H9 (cell line): ENCODE results near the gene MSTO1. TPM values are rescaled to one million over a fixed set of nuclear protein-coding genes. Genes with fewer than 3 reads are reported as not detected.

Experiments used
- DNase-seq: peaks from one replicate; pipeline ENCODE4 v3.0.0-alpha.2; 2017
- H2AFZ ChIP-seq: one replicate; pipeline ENCODE4 v1.6.1; 2013; ENCODE audit warnings: mild to moderate bottlenecking, low read length, control low read depth, moderate library complexity
- H2AK5ac ChIP-seq: 2 replicates; pipeline ENCODE4 v1.6.1; 2013; ENCODE audit warnings: low read length, control low read depth, mixed read lengths; ENCODE audit not compliant: insufficient read length
- H2BK120ac ChIP-seq: one replicate; pipeline ENCODE4 v1.6.1; 2013; ENCODE audit warnings: low read depth, mild to moderate bottlenecking, low read length, control low read depth, inconsistent platforms; ENCODE audit not compliant: poor library complexity, severe bottlenecking
- H2BK12ac ChIP-seq: 2 replicates; pipeline ENCODE4 v1.6.1; 2013; ENCODE audit warnings: low read length, control low read depth, mixed read lengths, low read depth; ENCODE audit not compliant: insufficient read length
- H2BK15ac ChIP-seq: 2 replicates; pipeline ENCODE4 v1.6.1; 2013; ENCODE audit warnings: low read depth, low read length, control low read depth
- H2BK20ac ChIP-seq: one replicate; pipeline ENCODE4 v1.6.1; 2013; ENCODE audit warnings: low read depth, mild to moderate bottlenecking, low read length, control low read depth, inconsistent platforms; ENCODE audit not compliant: poor library complexity, severe bottlenecking
- H2BK5ac ChIP-seq: 2 replicates; pipeline ENCODE4 v1.6.1; 2013; ENCODE audit warnings: low read length, control low read depth, mixed read lengths; ENCODE audit not compliant: insufficient read length
- H3K14ac ChIP-seq: 2 replicates; pipeline ENCODE4 v1.6.1; 2013; ENCODE audit warnings: low read length, control low read depth; ENCODE audit not compliant: insufficient read depth
- H3K18ac ChIP-seq: 2 replicates; pipeline ENCODE4 v1.6.1; 2013; ENCODE audit warnings: low read depth, mild to moderate bottlenecking, mixed read lengths, low read length, control low read depth; ENCODE audit not compliant: insufficient read length
- H3K23ac ChIP-seq: 2 replicates; pipeline ENCODE4 v1.6.1; 2013; ENCODE audit warnings: low read length, control low read depth, mixed read lengths, low read depth; ENCODE audit not compliant: insufficient read length
- H3K23me2 ChIP-seq: 2 replicates; pipeline ENCODE4 v1.6.1; 2013; ENCODE audit warnings: low read depth, mild to moderate bottlenecking, mixed read lengths, low read length, control low read depth; ENCODE audit not compliant: insufficient read length, poor library complexity, severe bottlenecking
- H3K27ac ChIP-seq: 2 replicates; pipeline ENCODE4 v1.5.1; 2013; ENCODE audit warnings: low read length, control low read depth, mixed read lengths, low read depth; ENCODE audit not compliant: insufficient read length
- H3K27me3 ChIP-seq: 2 replicates; pipeline ENCODE4 v1.6.1; 2013; ENCODE audit warnings: low read length, control low read depth, inconsistent platforms; ENCODE audit not compliant: insufficient read depth
- H3K4ac ChIP-seq: 2 replicates; pipeline ENCODE4 v1.6.1; 2013; ENCODE audit warnings: low read depth, mild to moderate bottlenecking, control low read depth, inconsistent platforms, low read length, moderate library complexity
- H3K4me1 ChIP-seq: 2 replicates; pipeline ENCODE4 v1.6.1; 2013; ENCODE audit warnings: low read length, control low read depth, inconsistent platforms; ENCODE audit not compliant: insufficient read depth
- H3K4me2 ChIP-seq: 2 replicates; pipeline ENCODE4 v1.6.1; 2013; ENCODE audit warnings: low read length, control low read depth, mixed read lengths; ENCODE audit not compliant: insufficient read length, insufficient read depth
- H3K56ac ChIP-seq: 2 replicates; pipeline ENCODE4 v1.6.1; 2013; ENCODE audit warnings: low read depth, mild to moderate bottlenecking, mixed read lengths, low read length, control low read depth; ENCODE audit not compliant: insufficient read length
- H3K79me1 ChIP-seq: 2 replicates; pipeline ENCODE4 v1.6.1; 2013; ENCODE audit warnings: low read depth, mild to moderate bottlenecking, moderate library complexity, low read length, control low read depth, inconsistent platforms; ENCODE audit not compliant: insufficient read depth, poor library complexity, severe bottlenecking
- H3K79me2 ChIP-seq: 2 replicates; pipeline ENCODE4 v1.6.1; 2013; ENCODE audit warnings: low read length, control low read depth, inconsistent platforms; ENCODE audit not compliant: insufficient read depth
- H3K9ac ChIP-seq: 2 replicates; pipeline ENCODE4 v1.6.1; 2013; ENCODE audit warnings: low read length, control low read depth, mixed read lengths; ENCODE audit not compliant: insufficient read length; ENCODE audit errors: extremely low read depth
- H3K9me3 ChIP-seq: one replicate; pipeline ENCODE4 v1.6.1; 2013; ENCODE audit warnings: low read depth, low read length, inconsistent platforms; ENCODE audit not compliant: control insufficient read depth
- H3T11ph ChIP-seq: one replicate; pipeline ENCODE4 v1.6.1; 2013; ENCODE audit warnings: mild to moderate bottlenecking, low read length, control low read depth, inconsistent platforms
- H4K20me1 ChIP-seq: one replicate; pipeline ENCODE4 v1.6.1; 2013; ENCODE audit not compliant: control insufficient read depth, insufficient read length, insufficient read depth
- H4K5ac ChIP-seq: 2 replicates; pipeline ENCODE4 v1.6.1; 2013; ENCODE audit warnings: low read depth, mild to moderate bottlenecking, mixed read lengths, low read length, control low read depth; ENCODE audit not compliant: insufficient read length
- H4K8ac ChIP-seq: replicated peaks from 2 replicates; pipeline ENCODE4 v1.6.1; 2013; ENCODE audit warnings: low read length, control low read depth, mixed read lengths, low read depth; ENCODE audit not compliant: insufficient read length
- H4K91ac ChIP-seq: 2 replicates; pipeline ENCODE4 v1.6.1; 2013; ENCODE audit warnings: low read depth, mild to moderate bottlenecking, moderate library complexity, mixed read lengths, low read length, control low read depth; ENCODE audit not compliant: insufficient read length
- H3K27ac Mint-ChIP-seq, 3 experiments: 2 replicates in 2 of 3; 3 replicates in 1 of 3; pipeline ENCODE4 v1.8.0; 2020 to 2021; ENCODE audit warnings: mixed read lengths in 3 of 3, mild to moderate bottlenecking in 1 of 3, moderate library complexity in 1 of 3
- H3K27me3 Mint-ChIP-seq: 2 replicates; pipeline ENCODE4 v1.8.0; 2021; ENCODE audit warnings: low read depth, mild to moderate bottlenecking, moderate library complexity, mixed read lengths
- H3K36me3 Mint-ChIP-seq, 3 experiments: 2 replicates in 2 of 3; 3 replicates in 1 of 3; pipeline ENCODE4 v1.8.0; 2020 to 2021; ENCODE audit warnings: low read depth in 3 of 3, mixed read lengths in 3 of 3; ENCODE audit not compliant: insufficient read depth in 1 of 3
- H3K4me1 Mint-ChIP-seq, 2 experiments: 2 replicates each; pipeline ENCODE4 v1.8.0; 2020; ENCODE audit warnings: mixed read lengths in 2 of 2
- H3K4me3 Mint-ChIP-seq, 2 experiments: 2 replicates in 1 of 2; 3 replicates in 1 of 2; pipeline ENCODE4 v1.8.0; 2020 to 2021; ENCODE audit warnings: mild to moderate bottlenecking in 2 of 2, mixed read lengths in 2 of 2, moderate library complexity in 1 of 2
- H3K9me3 Mint-ChIP-seq, 2 experiments: 2 replicates in 1 of 2; 3 replicates in 1 of 2; pipeline ENCODE4 v1.8.0; 2020; ENCODE audit warnings: mild to moderate bottlenecking in 2 of 2, mixed read lengths in 2 of 2, moderate library complexity in 1 of 2
- WGBS: extraction: QIAGEN DNeasy Blood & Tissue Kit; methylation state at CpG from one replicate; pipeline ENCODE4 v1.1.7; 2013; ENCODE audit warnings: missing lambda C conversion rate, low lambda C conversion rate, mixed read lengths; ENCODE audit not compliant: insufficient read length; ENCODE audit errors: extremely low coverage; 5-methylcytosine and 5-hydroxymethylcytosine counted together
- total RNA-seq: library from RNA; stranded (reverse); gene quantifications from 2 replicates; pipeline ENCODE4 v1.2.1, GENCODE V29; 2021
- TF ChIP-seq, protein P1 (sequence below): fragments of 200-600 bp; sonication (generic); conservative IDR thresholded peaks from 3 replicates; pipeline ENCODE4 v1.8.0; 2021; ENCODE audit warnings: antibody characterized with exemption, mild to moderate bottlenecking

MSTO1 gene
- total RNA-seq, 1 experiment from 2014 or later = 96.2 TPM

DNA sequence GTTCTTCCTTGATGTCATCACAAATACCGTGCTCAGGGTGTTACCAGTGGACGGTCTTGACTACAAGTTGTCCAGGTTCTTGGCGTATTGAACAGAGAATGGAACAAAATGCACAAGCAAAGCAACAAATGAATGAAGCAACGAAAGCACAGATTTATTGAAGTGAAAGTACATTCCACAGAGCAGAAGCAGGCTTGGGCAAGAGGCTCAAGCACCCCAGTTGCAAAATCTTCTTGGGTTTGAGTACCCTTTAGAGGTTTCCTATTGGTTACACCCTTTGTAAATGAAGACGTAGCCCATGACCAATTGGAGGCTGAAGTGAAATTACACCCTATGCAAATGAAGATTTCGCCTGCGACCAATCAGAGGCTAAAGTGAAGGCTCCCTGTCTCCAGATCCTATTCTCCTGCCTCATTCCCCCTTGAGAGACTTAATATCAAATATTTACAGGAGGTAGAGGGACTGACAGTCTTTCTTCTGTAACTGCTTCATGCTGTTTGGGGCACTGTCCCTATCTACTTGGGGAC lies 40.3 kb downstream of the MSTO1 start:
- Mint-ChIP-seq H3K36me3 (peaks cover 0 to 3% (median 2%) of the 10 kb centered on the region in 3 experiments; a peak in 3 of 7 replicates), H3K4me1 (peaks cover 8 to 13% of the 10 kb centered on the region in 2 experiments), H3K9me3 (peaks cover 2 to 6% of the 10 kb centered on the region in 2 experiments; a peak in 1 of 5 replicates), H3K27ac (no peak overlapping the region), H3K27me3 (peaks cover 4% of the 10 kb centered on the region), H3K4me3 (no peak overlapping the region)
- Histone ChIP-seq H3K27ac (no peak overlapping the region), H3K27me3 (no peaks in the 10 kb centered on the region), H3K79me2 (no peaks in the 10 kb centered on the region), H3K56ac (no peak overlapping the region), H4K5ac (no peak overlapping the region), H3K4me2 (no peak overlapping the region), H3K18ac (no peak overlapping the region), H3K79me1 (no peaks in the 10 kb centered on the region), H2AFZ (no peak overlapping the region), H4K91ac (no peak overlapping the region), H4K8ac (no peak overlapping the region), H2BK20ac (no peak overlapping the region), H3K23me2 (no peaks in the 10 kb centered on the region), H2BK12ac (no peak overlapping the region), H3K14ac (no peak overlapping the region), H3K9me3 (peaks cover 6% of the 10 kb centered on the region), H3K23ac (no peak overlapping the region), H2BK5ac (no peak overlapping the region), H3K4me1 (no peaks in the 10 kb centered on the region), H3K4ac (no peak overlapping the region), H2BK15ac (no peak overlapping the region), H2AK5ac (no peak overlapping the region), H4K20me1 (no peaks in the 10 kb centered on the region), H3T11ph (no peak overlapping the region), H2BK120ac (no peak overlapping the region), H3K9ac (no peak overlapping the region)
- TF ChIP-seq, protein P1, sequence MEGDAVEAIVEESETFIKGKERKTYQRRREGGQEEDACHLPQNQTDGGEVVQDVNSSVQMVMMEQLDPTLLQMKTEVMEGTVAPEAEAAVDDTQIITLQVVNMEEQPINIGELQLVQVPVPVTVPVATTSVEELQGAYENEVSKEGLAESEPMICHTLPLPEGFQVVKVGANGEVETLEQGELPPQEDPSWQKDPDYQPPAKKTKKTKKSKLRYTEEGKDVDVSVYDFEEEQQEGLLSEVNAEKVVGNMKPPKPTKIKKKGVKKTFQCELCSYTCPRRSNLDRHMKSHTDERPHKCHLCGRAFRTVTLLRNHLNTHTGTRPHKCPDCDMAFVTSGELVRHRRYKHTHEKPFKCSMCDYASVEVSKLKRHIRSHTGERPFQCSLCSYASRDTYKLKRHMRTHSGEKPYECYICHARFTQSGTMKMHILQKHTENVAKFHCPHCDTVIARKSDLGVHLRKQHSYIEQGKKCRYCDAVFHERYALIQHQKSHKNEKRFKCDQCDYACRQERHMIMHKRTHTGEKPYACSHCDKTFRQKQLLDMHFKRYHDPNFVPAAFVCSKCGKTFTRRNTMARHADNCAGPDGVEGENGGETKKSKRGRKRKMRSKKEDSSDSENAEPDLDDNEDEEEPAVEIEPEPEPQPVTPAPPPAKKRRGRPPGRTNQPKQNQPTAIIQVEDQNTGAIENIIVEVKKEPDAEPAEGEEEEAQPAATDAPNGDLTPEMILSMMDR = no peak
- no peak for DNase-seq
- no CpG with 5 or more reads among the region's 7 CpGs for WGBS
